Epithelial cell of proximal tubule (primary cell): ENCODE results near the gene PPP5C. TPM values are rescaled to one million over a fixed set of nuclear protein-coding genes. Genes with fewer than 3 reads are reported as not detected.
"Not testable (repeated sequence)": the region's sequence is repeated elsewhere in the genome, so short reads cannot be mapped to it uniquely, and the experiment has no call there.

ENCODE experiments used
- DNase-seq: peaks from one replicate; pipeline ENCODE4 v3.0.0-alpha.2; 2011; ENCODE audit warnings: low read depth
- H3K4me3 ChIP-seq: 2 replicates; pipeline ENCODE4 v1.5.1; 2011; ENCODE audit warnings: low read depth, mild to moderate bottlenecking, low read length
- CTCF ChIP-seq: conservative IDR thresholded peaks from 2 replicates; pipeline ENCODE4 v1.5.1; 2012; ENCODE audit warnings: low read depth, mild to moderate bottlenecking, low read length
- total RNA-seq: library from RNA; depleted of rRNA; stranded (reverse); fragments of >200 nt; gene quantifications from 2 replicates; pipeline ENCODE4 v1.2.3, GENCODE V29; 2015

Gene PPP5C
- total RNA-seq, 1 donor from 2014 or later, result 76.2 TPM

DNA sequence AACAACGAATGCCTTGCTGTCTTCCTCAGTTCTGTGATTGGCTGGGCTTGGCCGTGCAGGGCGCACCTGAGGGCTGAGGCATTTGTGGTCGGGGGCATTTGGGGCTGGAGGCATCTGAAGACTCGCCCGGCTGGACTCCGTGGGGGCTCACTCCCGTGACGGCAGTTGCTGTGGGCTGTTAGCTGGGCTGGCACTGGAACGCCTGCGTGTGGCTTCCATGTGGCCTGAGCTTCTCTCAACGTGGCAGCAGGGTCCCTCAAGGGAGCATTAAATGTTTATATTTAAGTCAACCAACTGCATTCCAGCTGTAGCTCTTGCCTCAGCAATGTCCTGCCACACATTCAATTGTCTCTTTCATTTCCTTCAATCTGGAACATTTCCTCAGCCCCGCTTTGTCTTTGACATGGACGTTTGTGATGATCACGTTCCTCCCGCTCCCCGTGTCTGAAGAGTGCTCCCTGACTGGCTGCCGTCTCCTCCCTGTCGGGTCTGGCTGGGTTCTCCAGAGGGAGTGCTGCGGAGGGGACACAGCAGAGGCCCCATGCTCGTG, 45.4 kb downstream of the PPP5C start:
- no peak overlapping the region for H3K4me3 ChIP-seq
- no peak for DNase-seq
- no peak for TF ChIP-seq CTCF

DNA sequence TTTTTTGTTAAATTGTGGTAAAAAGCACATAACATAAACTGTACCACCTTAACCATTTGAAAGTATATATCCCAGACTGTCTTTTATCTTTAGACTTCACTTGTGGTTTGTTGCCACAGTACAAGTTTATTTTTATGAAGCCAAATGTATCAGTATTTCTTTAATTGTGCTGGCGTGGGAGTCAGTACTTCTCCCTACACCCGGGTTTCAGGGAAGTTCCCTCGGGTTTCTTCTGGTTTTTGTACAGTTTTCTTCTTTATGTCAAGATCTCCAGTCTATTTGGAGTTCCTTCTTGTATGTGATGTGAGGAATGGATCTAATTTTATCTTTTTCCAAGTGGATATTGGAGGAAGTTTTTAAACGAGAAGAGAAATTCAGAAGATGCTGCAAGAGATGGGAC, 46.0 kb downstream of the PPP5C start:
- no peak for TF ChIP-seq CTCF
- no peak for DNase-seq
- no peak overlapping the region for H3K4me3 ChIP-seq

- no peak for DNase-seq
- no peak for TF ChIP-seq CTCF
- no peak overlapping the region for H3K4me3 ChIP-seq
These were observed 46.8 kb downstream of the PPP5C start for GRCh38 chr19:46393456-46394401.

- no peak overlapping the region for H3K4me3 ChIP-seq
- no peak for DNase-seq
- TF ChIP-seq CTCF, result no peak
These were observed 47.5 kb downstream of the PPP5C start for GRCh38 chr19:46394402-46394797.

GRCh38 chr19:46397801-46398479, 51.1 kb downstream of the PPP5C start:
- not testable (repeated sequence) for H3K4me3 ChIP-seq, DNase-seq

- no peak for DNase-seq
- TF ChIP-seq CTCF, result no peak
- no peak overlapping the region for H3K4me3 ChIP-seq
These were observed 55.8 kb downstream of the PPP5C start for GRCh38 chr19:46402725-46403124.

GRCh38 chr19:46404055-46404752, 57.3 kb downstream of the PPP5C start:
- H3K4me3 ChIP-seq, result peak overlapping the region; percentile 73
- no peak for DNase-seq
- TF ChIP-seq CTCF, result peak; percentile 54
